ENCODE results near the gene CCDC14. TPM values are rescaled to one million over a fixed set of nuclear protein-coding genes. Genes with fewer than 3 reads are reported as not detected.

Gene CCDC14
- total and polyA plus RNA-seq, 9 of the 15 experiments (the other 6 are each of a cell fraction or from before 2014, with no cell fraction given): 18.6 to 107 (median 57.3) TPM

DNA sequence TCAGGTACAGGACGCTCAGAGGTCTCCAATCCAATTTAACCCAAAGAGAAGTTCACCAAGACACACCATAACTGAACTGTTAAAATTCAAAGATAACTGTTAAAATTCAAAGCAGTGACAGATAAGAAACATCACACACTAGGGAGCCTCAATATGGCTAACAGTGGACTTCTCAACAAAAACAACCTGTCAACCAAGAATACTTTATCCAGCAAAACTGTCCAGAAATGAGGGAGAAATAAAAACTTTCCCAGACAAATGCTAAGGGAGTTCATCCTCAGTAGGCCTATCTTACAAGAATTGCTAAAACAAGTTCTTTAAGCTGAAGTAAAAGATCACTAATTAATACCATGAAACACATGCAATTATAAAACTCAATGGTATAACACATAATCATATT is 40.6 kb downstream of the CCDC14 start:
- Histone ChIP-seq H3K27ac (ENCODE audit: extremely low read depth, low read depth, low read length) (no peak overlapping the region), H3K9me1 (ENCODE audit: control insufficient read depth, insufficient read depth, low read length) (no peaks in the 10 kb centered on the region), H3K79me2 (ENCODE audit: control insufficient read depth, insufficient read depth, low read length) (no peaks in the 10 kb centered on the region), H3K27me3 (ENCODE audit: control insufficient read depth in 2 of 2, insufficient read depth in 2 of 2, low read length in 2 of 2) (no peaks in the 10 kb centered on the region), H3K4me2 (ENCODE audit: insufficient read depth, low read length) (no peak overlapping the region), H3K9me3 (replicated peaks; ENCODE audit: control insufficient read depth, insufficient read depth, low read depth, low read length) (no peaks in the 10 kb centered on the region), H4K20me1 (replicated peaks; ENCODE audit: control insufficient read depth, insufficient read depth, low read length) (no peaks in the 10 kb centered on the region), H3K36me3 (ENCODE audit: control insufficient read depth, insufficient read depth, low read length) (peaks cover 22% of the 10 kb centered on the region; the same call in 1 of the 3 replicates), H2AFZ (ENCODE audit: low read depth, low read length) (no peak overlapping the region), H3K4me1 (replicated peaks in 1 of 2; ENCODE audit: control insufficient read depth in 2 of 2, insufficient read depth in 2 of 2, low read length in 2 of 2) (no peaks in the 10 kb centered on the region), H3K9ac (ENCODE audit: insufficient read depth in 1 of 2, low read depth in 2 of 2, low read length in 2 of 2) (no peak overlapping the region), H3K4me3 (no peak overlapping the region)
- FAIRE-seq (no peak), ATAC-seq (no peak), DNase-seq (ENCODE audit: extremely low read depth in 1 of 4, low spot score in 3 of 4) (no peak)
- in situ Hi-C loops (cut with MboI): no loop called here
- no TSS peak for BruUV-seq (replicated peaks)
- ChIA-PET CTCF (ENCODE audit: low intra/inter-chr PET ratio) (no interaction called here), POLR2A (no interaction called here)
- 100% methylated on average over 1 of the region's 1 CpG for WGBS (ENCODE audit: insufficient coverage, low coverage, missing lambda C conversion rate)
- intact Hi-C loops (cut with micrococcal nuclease): no loop called here
- TF ChIP-seq PRPF4 (IDR thresholded peaks at IDR 0.05; ENCODE audit: insufficient read depth, low read depth, low read length, poor library complexity, severe bottlenecking) (no peak), MYBL2 (IDR thresholded peaks at IDR 0.05; ENCODE audit: low read depth) (no peak), MYBL2 (CRISPR knock-in tag; IDR thresholded peaks at IDR 0.05; ENCODE audit: borderline replicate concordance) (no peak), NFATC3 (IDR thresholded peaks at IDR 0.05) (no peak), ZNF175 (CRISPR knock-in tag; IDR thresholded peaks at IDR 0.05; ENCODE audit: low read depth) (no peak)

DNA sequence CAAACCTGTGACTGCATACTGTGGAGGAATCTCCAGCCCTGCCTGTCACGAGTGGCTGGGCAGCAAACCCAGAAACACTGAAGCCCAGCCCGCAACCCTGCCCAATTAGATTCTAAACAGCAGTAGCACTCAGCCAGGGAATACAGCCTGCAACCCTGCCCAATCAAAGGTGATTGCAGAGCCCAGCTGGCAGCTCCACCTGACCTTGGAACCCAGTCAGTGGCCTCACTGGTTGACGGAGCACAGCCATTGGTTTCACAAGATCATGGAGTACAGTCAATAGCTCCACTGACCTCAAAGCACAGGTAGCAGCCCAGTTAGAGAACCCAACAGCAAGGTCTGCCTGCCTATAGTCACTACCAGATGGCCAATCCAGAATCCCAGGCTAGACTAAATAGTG is 41.7 kb downstream of the CCDC14 start:
- H3K79me2 ChIP-seq (ENCODE audit: control insufficient read depth, insufficient read depth, low read length): no peaks in the 10 kb centered on the region
- no peak overlapping the region for H3K4me3 ChIP-seq
- intact Hi-C loops (cut with micrococcal nuclease): no loop called here
- no peaks in the 10 kb centered on the region for H3K9me1 ChIP-seq (ENCODE audit: control insufficient read depth, insufficient read depth, low read length)
- FAIRE-seq: no peak
- H3K9me3 ChIP-seq (replicated peaks; ENCODE audit: control insufficient read depth, insufficient read depth, low read depth, low read length): no peaks in the 10 kb centered on the region
- H3K4me2 ChIP-seq (ENCODE audit: insufficient read depth, low read length): no peak overlapping the region
- no peak overlapping the region for H3K9ac ChIP-seq (ENCODE audit: insufficient read depth in 1 of 2, low read depth in 2 of 2, low read length in 2 of 2)
- peaks cover 27% of the 10 kb centered on the region; the same call in 1 of the 3 replicates for H3K36me3 ChIP-seq (ENCODE audit: control insufficient read depth, insufficient read depth, low read length)
- 100% methylated on average over 2 of the region's 3 CpGs for WGBS (ENCODE audit: insufficient coverage, low coverage, missing lambda C conversion rate)
- CTCF ChIA-PET (ENCODE audit: low intra/inter-chr PET ratio): no interaction called here
- no peak for DNase-seq (ENCODE audit: extremely low read depth in 1 of 4, low spot score in 3 of 4)
- in situ Hi-C loops (cut with MboI): no loop called here
- BruUV-seq (replicated peaks): no TSS peak
- ATAC-seq: no peak
- H3K27ac ChIP-seq (ENCODE audit: extremely low read depth, low read depth, low read length): no peak overlapping the region
- no peaks in the 10 kb centered on the region for H3K27me3 ChIP-seq (ENCODE audit: control insufficient read depth in 2 of 2, insufficient read depth in 2 of 2, low read length in 2 of 2)
- H4K20me1 ChIP-seq (replicated peaks; ENCODE audit: control insufficient read depth, insufficient read depth, low read length): no peaks in the 10 kb centered on the region
- POLR2A ChIA-PET: no interaction called here
- no peaks in the 10 kb centered on the region for H3K4me1 ChIP-seq (replicated peaks in 1 of 2; ENCODE audit: control insufficient read depth in 2 of 2, insufficient read depth in 2 of 2, low read length in 2 of 2)
- no peak overlapping the region for H2AFZ ChIP-seq (ENCODE audit: low read depth, low read length)
- TF ChIP-seq RBM17 (IDR thresholded peaks at IDR 0.05; ENCODE audit: borderline replicate concordance, low read depth, low read length): no peak
- TF ChIP-seq, protein P1, sequence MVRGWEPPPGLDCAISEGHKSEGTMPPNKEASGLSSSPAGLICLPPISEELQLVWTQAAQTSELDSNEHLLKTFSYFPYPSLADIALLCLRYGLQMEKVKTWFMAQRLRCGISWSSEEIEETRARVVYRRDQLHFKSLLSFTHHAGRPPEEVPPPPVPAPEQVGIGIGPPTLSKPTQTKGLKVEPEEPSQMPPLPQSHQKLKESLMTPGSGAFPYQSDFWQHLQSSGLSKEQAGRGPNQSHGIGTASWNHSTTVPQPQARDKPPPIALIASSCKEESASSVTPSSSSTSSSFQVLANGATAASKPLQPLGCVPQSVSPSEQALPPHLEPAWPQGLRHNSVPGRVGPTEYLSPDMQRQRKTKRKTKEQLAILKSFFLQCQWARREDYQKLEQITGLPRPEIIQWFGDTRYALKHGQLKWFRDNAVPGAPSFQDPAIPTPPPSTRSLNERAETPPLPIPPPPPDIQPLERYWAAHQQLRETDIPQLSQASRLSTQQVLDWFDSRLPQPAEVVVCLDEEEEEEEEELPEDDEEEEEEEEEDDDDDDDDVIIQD (CRISPR knock-in tag; IDR thresholded peaks at IDR 0.05): no peak
- TF ChIP-seq, protein P2, sequence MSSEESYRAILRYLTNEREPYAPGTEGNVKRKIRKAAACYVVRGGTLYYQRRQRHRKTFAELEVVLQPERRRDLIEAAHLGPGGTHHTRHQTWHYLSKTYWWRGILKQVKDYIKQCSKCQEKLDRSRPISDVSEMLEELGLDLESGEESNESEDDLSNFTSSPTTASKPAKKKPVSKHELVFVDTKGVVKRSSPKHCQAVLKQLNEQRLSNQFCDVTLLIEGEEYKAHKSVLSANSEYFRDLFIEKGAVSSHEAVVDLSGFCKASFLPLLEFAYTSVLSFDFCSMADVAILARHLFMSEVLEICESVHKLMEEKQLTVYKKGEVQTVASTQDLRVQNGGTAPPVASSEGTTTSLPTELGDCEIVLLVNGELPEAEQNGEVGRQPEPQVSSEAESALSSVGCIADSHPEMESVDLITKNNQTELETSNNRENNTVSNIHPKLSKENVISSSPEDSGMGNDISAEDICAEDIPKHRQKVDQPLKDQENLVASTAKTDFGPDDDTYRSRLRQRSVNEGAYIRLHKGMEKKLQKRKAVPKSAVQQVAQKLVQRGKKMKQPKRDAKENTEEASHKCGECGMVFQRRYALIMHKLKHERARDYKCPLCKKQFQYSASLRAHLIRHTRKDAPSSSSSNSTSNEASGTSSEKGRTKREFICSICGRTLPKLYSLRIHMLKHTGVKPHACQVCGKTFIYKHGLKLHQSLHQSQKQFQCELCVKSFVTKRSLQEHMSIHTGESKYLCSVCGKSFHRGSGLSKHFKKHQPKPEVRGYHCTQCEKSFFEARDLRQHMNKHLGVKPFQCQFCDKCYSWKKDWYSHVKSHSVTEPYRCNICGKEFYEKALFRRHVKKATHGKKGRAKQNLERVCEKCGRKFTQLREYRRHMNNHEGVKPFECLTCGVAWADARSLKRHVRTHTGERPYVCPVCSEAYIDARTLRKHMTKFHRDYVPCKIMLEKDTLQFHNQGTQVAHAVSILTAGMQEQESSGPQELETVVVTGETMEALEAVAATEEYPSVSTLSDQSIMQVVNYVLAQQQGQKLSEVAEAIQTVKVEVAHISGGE (CRISPR knock-in tag; IDR thresholded peaks at IDR 0.05): no peak
- TF ChIP-seq GATAD2A (IDR thresholded peaks at IDR 0.05): no peak
- no peak for TF ChIP-seq ZNF766 (CRISPR knock-in tag; conservative IDR thresholded peaks at IDR 0.05)
- no peak for TF ChIP-seq NR2F6 (CRISPR knock-in tag; IDR thresholded peaks at IDR 0.05)
